ENCODE data around the gene TES. TPM values are rescaled to one million over a fixed set of nuclear protein-coding genes. Genes with fewer than 3 reads are reported as not detected.

The TES gene
- total and polyA plus RNA-seq, 5 experiments from 2014 or later: 119 to 185 (median 177) TPM

GRCh38 chr7:116196947-116197346, 13.4 kb upstream of the TES start:
- ATAC-seq (no peak), DNase-seq (no peak)
- no peaks in the 10 kb centered on the region for H3K9me3 Mint-ChIP-seq
- H3K4me1 Mint-ChIP-seq: no peaks in the 10 kb centered on the region
- no peak overlapping the region for H3K27ac Mint-ChIP-seq
- no peak overlapping the region for H3K4me3 Mint-ChIP-seq
- H3K36me3 Mint-ChIP-seq: peaks cover 0 to under 1% (median 0%) of the 10 kb centered on the region in 3 donors
- POLR2A ChIA-PET: interaction anchor here (4.9 kb wide), 1 partner anchor 14 kb away, joined by 27 read pairs; the partner anchor contains the start of gene TES
- H3K27me3 Mint-ChIP-seq: no peaks in the 10 kb centered on the region

- no peak overlapping the region for H3K4me3 Mint-ChIP-seq
- H3K27me3 Mint-ChIP-seq: no peaks in the 10 kb centered on the region
- no peaks in the 10 kb centered on the region for H3K4me1 Mint-ChIP-seq
- POLR2A ChIA-PET: interaction anchor here (4.9 kb wide), 1 partner anchor 14 kb away, joined by 27 read pairs; the partner anchor contains the start of gene TES
- no peaks in the 10 kb centered on the region for H3K36me3 Mint-ChIP-seq
- ATAC-seq (no peak), DNase-seq (no peak)
- H3K9me3 Mint-ChIP-seq: no peaks in the 10 kb centered on the region
- no peak overlapping the region for H3K27ac Mint-ChIP-seq
These were observed 13.0 kb upstream of the TES start for GRCh38 chr7:116197360-116197759.

GRCh38 chr7:116198748-116199410, 11.5 kb upstream of the TES start:
- Mint-ChIP-seq H3K27me3 (no peaks in the 10 kb centered on the region), H3K36me3 (no peaks in the 10 kb centered on the region), H3K9me3 (no peaks in the 10 kb centered on the region), H3K4me3 (no peak overlapping the region), H3K4me1 (no peaks in the 10 kb centered on the region), H3K27ac (no peak overlapping the region)
- DNase-seq (no peak), ATAC-seq (no peak)
- POLR2A ChIA-PET: interaction anchor here (4.9 kb wide), 1 partner anchor 12 kb away, joined by 27 read pairs; the partner anchor contains the start of gene TES

GRCh38 chr7:116200963-116201362, 9.4 kb upstream of the TES start:
- Mint-ChIP-seq H3K27ac (no peak overlapping the region), H3K9me3 (no peaks in the 10 kb centered on the region), H3K36me3 (no peaks in the 10 kb centered on the region), H3K4me3 (no peak overlapping the region), H3K4me1 (no peaks in the 10 kb centered on the region), H3K27me3 (no peaks in the 10 kb centered on the region)
- ATAC-seq: no peak
- POLR2A ChIA-PET: interaction anchor here (1.3 to 4.9 kb wide), 2 partner anchors 8 to 10 kb away, joined by 3 to 27 read pairs; partner anchors contain the start of gene TES
- DNase-seq: no peak

- peaks cover 0 to 9% (median 0%) of the 10 kb centered on the region in 9 donors for H3K9me3 Mint-ChIP-seq
- POLR2A ChIA-PET: no interaction called here
- ATAC-seq (no peak), DNase-seq (no peak)
- H3K36me3 Mint-ChIP-seq: peaks cover 0 to 4% (median 0%) of the 10 kb centered on the region in 3 donors
- peaks cover 3 to 19% (median 10%) of the 10 kb centered on the region in 4 donors for H3K4me1 Mint-ChIP-seq
- H3K27me3 Mint-ChIP-seq: no peaks in the 10 kb centered on the region
- H3K27ac Mint-ChIP-seq: no peak overlapping the region
- no peak overlapping the region for H3K4me3 Mint-ChIP-seq
These were observed 4.2 kb upstream of the TES start for GRCh38 chr7:116206141-116206540.

GRCh38 chr7:116208919-116209318, 1.4 kb upstream of the TES start:
- ATAC-seq: no peak
- Mint-ChIP-seq H3K4me3 (peak overlapping the region in 1 of 10 donors; percentile 6), H3K36me3 (peaks cover 0 to 7% (median 0%) of the 10 kb centered on the region in 3 donors), H3K27me3 (no peaks in the 10 kb centered on the region), H3K9me3 (peaks cover 0 to 9% (median 0%) of the 10 kb centered on the region in 9 donors), H3K4me1 (peaks cover 15 to 40% (median 27%) of the 10 kb centered on the region in 4 donors), H3K27ac (peak overlapping the region in 2 of 10 donors; percentile 89 to 99)
- no peak for DNase-seq
- POLR2A ChIA-PET: interaction anchor here (0.7 to 4.2 kb wide), 3 partner anchors 8 to 24 kb away, joined by 3 to 62 read pairs (median 7); no protein-coding TSS in a partner anchor

GRCh38 chr7:116209561-116210070, 723 bp upstream of the TES start:
- Mint-ChIP-seq H3K4me1 (peaks cover 16 to 47% (median 33%) of the 10 kb centered on the region in 4 donors), H3K36me3 (peaks cover 0 to 7% (median 1%) of the 10 kb centered on the region in 3 donors), H3K27ac (peak overlapping the region; percentile 81 to 99 (median 92)), H3K27me3 (no peaks in the 10 kb centered on the region), H3K9me3 (peaks cover 0 to 9% (median 0%) of the 10 kb centered on the region in 9 donors), H3K4me3 (peak overlapping the region; percentile 65 to 90 (median 80))
- ATAC-seq (no peak), DNase-seq (peak in 1 of 10 donors; percentile 19)
- POLR2A ChIA-PET: interaction anchor here (0.7 to 4.2 kb wide), 9 partner anchors 9 to 33 kb away, joined by 3 to 62 read pairs (median 7); no protein-coding TSS in a partner anchor

GRCh38 chr7:116211006-116211912, 920 bp downstream of the TES start:
- peaks cover 0 to 7% (median 5%) of the 10 kb centered on the region in 3 donors for H3K36me3 Mint-ChIP-seq
- POLR2A ChIA-PET: interaction anchor here (0.7 to 4.2 kb wide), 11 partner anchors 8 to 37 kb away, joined by 3 to 62 read pairs (median 7); no protein-coding TSS in a partner anchor
- H3K27me3 Mint-ChIP-seq: no peaks in the 10 kb centered on the region
- peak overlapping the region; percentile 97 to 99 (median 98) for H3K27ac Mint-ChIP-seq
- H3K4me1 Mint-ChIP-seq: peaks cover 24 to 64% (median 48%) of the 10 kb centered on the region in 4 donors
- DNase-seq (peak; percentile 54 to 87 (median 76)), ATAC-seq (peak; percentile 80 to 85)
- peaks cover 0 to 9% (median 0%) of the 10 kb centered on the region in 9 donors for H3K9me3 Mint-ChIP-seq
- H3K4me3 Mint-ChIP-seq: peak overlapping the region; percentile 88 to 99 (median 98)

- Mint-ChIP-seq H3K4me3 (peak overlapping the region; percentile 88 to 99 (median 98)), H3K4me1 (peaks cover 24 to 72% (median 52%) of the 10 kb centered on the region in 4 donors), H3K36me3 (peaks cover 0 to 7% (median 5%) of the 10 kb centered on the region in 3 donors), H3K27ac (peak overlapping the region; percentile 97 to 99 (median 98)), H3K9me3 (peaks cover 0 to 8% (median 0%) of the 10 kb centered on the region in 9 donors), H3K27me3 (no peaks in the 10 kb centered on the region)
- no peak for DNase-seq
- no peak for ATAC-seq
- POLR2A ChIA-PET: interaction anchor here (1.0 to 4.2 kb wide), 5 partner anchors 13 to 36 kb away, joined by 3 to 62 read pairs (median 21); no protein-coding TSS in a partner anchor
These were observed 1.7 kb downstream of the TES start for GRCh38 chr7:116211913-116212596.

- H3K9me3 Mint-ChIP-seq: peaks cover 0 to 3% (median 0%) of the 10 kb centered on the region in 9 donors
- peak overlapping the region; percentile 88 to 99 (median 98) for H3K4me3 Mint-ChIP-seq
- H3K27ac Mint-ChIP-seq: peak overlapping the region; percentile 97 to 99 (median 98)
- H3K36me3 Mint-ChIP-seq: peaks cover 0 to 7% (median 5%) of the 10 kb centered on the region in 3 donors
- POLR2A ChIA-PET: interaction anchor here (3.2 to 4.2 kb wide), 2 partner anchors 14 to 20 kb away, joined by 27 to 62 read pairs; no protein-coding TSS in a partner anchor
- DNase-seq: no peak
- no peak for ATAC-seq
- no peaks in the 10 kb centered on the region for H3K27me3 Mint-ChIP-seq
- peaks cover 26 to 78% (median 57%) of the 10 kb centered on the region in 4 donors for H3K4me1 Mint-ChIP-seq
These were observed 2.5 kb downstream of the TES start for GRCh38 chr7:116212869-116213268.

- ATAC-seq: no peak
- peaks cover 30 to 81% (median 62%) of the 10 kb centered on the region in 4 donors for H3K4me1 Mint-ChIP-seq
- H3K27me3 Mint-ChIP-seq: no peaks in the 10 kb centered on the region
- peaks cover 0 to 3% (median 0%) of the 10 kb centered on the region in 9 donors for H3K9me3 Mint-ChIP-seq
- H3K4me3 Mint-ChIP-seq: peak overlapping the region; percentile 88 to 99 (median 98)
- H3K27ac Mint-ChIP-seq: peak overlapping the region; percentile 97 to 99 (median 98)
- peaks cover 0 to 8% (median 7%) of the 10 kb centered on the region in 3 donors for H3K36me3 Mint-ChIP-seq
- no peak for DNase-seq
- POLR2A ChIA-PET: no interaction called here
These were observed 3.2 kb downstream of the TES start for GRCh38 chr7:116213361-116214130.
